SW 1271 (cell line): ENCODE data around the gene UGCG.
"Not testable (repeated sequence)": the region's sequence is repeated elsewhere in the genome, so short reads cannot be mapped to it uniquely, and the experiment has no call there.

Experiments used
- DNase-seq, 2 experiments: peaks; one replicate each; lab custom pipeline; 2025; lab: John Stamatoyannopoulos, UW

UGCG gene

DNA sequence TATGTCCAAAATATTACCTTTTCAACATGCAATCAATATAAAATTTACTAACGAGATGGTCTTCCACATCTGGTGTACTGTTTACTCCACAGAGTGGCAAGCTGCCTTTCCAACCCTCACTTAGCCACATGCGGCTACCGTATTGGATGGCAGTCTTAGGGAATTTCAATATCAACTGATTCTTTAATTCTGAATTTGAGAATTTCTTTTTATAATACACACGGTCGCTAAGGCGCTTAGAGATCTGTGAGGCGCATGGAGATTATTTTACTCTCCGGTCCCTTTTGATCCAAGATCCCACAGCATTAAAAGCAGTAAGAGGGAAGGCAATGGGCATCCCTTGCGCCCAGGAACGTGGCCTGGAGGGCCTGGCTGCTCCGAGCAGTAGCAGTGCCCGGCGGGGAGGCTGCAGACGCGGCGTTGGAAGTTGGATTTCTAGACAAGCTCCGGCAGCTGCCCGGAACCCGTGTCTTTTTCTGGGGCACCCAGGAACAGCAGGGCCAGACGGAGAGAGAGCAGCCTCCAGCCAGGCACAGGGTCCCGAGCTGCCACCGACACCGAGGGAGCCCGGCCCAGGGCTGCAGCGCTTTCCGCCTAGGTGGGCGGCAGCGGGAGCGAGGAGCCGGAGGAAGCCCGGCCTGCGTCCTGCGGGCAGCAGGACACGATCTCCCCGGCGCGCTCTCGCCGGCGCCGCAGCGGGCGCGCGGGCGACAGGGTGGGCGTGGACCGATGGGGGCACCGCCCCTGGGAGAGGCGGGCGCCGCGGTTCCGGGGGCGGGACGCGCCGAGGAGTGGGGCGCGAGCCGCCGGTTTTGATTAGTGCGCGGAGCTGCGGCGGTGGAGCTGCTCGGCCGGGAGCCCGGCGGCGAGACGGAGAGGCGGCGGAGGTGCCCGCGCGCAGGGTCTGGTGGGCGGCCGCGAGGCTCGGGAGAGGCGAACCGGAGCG, at the start of gene UGCG:
TSS of gene UGCG (plus strand) at position 819 of the 946 bp plus-strand sequence. CDS start 402 bp downstream, outside the sequence.
- DNase-seq, result peak; percentile 62 to 83

DNA sequence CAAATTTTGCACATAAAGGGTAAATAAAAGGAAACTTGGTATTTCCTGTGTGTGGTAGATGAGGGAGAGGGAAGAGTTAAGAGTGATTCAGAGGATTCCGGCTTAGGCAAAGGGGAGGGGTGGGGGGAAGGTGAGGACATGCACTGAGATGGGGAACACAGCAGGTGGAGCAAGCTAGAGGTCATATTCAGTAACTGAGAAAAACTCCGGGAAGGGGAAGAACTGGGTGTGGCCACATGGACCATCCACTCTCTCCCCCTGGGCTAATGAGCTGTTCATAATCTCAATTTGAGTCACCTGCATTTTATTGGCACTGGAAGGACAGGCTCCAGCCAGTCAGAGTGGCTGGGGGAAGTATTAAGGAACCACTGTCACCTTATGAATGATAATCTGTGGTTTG, 45.1 kb upstream of the UGCG start:
- peak in 1 of 2 experiments; percentile 56 for DNase-seq

DNA sequence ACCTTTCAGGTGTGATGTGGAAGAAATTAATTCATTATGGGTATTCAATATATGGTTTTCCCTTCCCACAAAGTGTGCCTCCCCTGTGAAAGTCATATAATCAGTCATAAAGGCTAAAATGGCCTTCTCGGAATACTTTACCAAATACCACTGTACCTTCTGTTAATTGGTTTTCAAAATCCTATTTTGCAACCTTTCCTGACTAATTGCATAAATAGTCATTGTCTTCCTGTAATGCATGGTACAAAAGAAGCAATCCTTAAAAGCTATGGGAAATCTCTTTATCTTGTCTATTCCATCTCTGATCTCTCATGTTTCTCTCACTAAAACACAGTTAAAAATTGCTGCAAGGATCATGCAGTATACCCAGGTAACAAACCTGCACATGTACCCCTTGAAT, 44.3 kb upstream of the UGCG start:
- DNase-seq, result no peak

DNA sequence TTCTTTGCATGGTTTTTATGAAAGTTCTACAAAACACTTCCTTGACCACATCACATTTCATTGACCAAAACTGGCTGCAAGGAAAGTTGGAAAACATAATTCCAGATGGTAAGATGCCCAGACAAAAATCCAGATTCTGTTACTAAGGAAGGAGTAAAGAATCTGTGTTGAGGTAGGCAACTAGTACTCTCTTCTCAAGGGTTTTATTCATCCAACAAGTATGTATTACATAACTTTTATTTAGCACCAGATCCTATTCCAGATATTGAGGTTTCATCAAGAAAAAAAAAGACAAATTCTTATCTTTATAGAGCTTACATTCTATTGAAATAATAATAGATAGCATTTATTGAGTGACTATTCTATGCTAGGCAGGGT, 43.2 kb upstream of the UGCG start:
- DNase-seq, result no peak

DNA sequence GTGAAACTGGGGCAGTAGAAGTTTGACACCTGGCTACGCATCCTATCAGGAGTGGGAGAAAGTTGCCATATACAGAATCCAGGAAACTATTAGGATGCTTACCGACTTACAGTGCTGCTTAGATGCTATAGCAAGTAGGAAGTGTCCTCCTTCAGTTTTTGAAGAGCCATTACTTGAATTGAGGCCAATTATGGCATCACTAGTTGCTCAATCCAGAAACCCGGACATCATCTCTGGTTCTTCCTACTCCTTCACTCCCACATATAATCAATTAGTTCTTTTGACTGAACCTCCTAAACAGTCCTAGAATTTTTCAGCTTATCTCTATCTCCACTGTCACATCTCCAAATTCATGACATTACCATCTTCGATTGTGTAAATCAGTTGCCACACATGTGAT, 41.8 kb upstream of the UGCG start:
- DNase-seq, result no peak

DNA sequence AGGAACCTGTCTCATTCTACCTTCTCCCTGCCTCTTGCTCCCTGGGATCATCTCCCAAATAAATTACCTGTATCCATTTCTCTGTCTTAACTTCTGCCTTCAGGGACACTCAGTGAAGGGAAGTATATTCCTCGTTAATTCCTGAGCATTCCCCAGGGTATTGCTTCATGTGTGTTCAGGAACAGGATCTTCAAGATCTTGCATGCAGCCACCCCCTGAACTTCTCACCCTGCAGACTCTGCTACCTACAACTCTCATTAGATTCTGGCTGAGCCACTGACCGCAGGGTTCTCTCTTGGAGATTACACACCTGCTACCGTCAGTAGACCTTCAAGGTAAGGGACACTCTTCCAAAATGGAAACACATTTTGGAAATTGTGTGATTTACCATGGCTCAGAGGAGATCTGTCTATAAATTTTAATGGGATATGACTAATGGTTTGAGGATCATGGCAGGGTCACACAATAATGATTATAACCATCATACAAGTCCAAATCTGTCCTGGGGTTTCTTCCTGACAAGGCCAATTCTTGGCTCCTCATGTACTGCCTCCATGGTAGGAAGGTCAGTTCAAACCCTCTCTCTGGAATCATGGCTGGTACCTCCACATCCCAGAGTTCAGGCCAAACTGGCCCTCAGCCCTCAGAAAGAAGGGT, 38.9 kb upstream of the UGCG start:
- no peak for DNase-seq

DNA sequence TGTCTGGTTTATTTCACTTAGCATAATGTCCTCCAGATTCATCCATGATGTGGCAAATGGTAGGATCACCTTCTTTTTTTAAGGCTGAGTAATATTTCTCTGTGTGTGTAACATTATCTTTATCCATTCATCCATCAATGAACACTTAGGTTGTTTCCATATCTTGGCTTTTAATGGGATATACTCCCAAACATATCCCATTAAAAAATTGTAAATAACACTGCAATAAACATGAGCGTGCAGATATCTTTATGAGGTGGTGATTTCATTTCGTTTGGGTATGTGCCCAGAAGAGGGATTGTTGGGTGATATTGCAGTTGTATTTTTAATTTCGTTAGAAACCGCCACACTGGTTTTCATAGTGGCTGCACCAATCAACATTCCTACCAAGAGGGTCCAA, 36.2 kb upstream of the UGCG start:
- no peak for DNase-seq

DNA sequence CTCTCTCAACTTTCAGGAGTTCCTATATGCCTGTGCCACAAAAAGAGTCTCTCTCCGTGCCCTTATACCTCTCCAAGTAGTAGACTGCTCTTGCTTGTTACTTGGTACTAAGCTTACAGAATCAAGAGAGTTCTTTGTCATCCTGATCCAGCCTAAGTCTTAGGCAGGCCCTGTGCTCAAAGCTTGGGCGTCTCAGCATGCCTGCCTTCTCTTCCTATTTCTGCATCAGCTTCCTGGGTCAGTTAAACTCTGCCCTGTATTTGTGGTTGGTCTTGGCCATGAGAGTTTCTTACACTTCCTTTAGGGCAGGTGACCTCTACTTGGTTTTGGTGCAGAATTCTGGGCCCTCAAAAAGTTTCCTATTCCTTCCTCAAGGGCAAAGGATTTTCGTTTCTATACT, 33.0 kb upstream of the UGCG start:
- no peak for DNase-seq

DNA sequence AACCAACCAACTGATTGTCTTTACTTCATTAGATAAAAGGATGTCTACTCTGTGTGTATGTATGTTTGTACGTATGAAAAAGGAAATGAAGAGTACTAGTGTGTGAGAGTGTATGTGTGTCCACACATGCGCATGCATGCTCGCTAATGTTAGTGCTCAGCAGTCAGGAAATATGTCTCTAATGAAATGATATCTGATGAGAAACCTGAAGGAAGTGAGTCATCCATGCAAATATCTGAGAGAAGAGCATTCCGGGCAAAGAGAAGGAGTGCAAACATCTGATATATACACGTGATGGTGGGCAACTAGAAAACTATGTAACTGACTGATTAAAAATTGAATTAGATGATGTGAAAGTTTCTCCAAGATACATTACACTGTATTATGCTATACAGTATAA, 29.6 kb upstream of the UGCG start:
- DNase-seq, result peak; percentile 63 to 78

DNA sequence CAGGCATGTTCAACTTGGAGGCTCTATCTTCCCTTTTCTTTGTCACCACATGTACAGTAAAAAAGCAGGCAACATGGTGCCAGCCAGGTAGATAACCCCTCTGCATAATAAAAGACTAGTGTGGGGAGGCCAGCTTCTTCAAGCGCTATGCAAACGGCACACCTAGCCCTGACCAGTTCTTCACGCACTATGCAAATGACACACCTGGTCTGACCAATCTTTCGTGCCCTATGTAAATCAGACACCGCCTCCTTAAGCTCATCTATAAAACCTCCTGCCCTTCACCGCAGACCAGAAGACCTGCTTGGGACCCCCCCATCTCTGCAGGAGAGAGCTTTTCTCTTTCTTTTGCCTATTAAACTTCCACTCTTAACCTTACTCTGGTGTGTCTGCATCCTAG, 28.1 kb upstream of the UGCG start:
- DNase-seq, result no peak

DNA sequence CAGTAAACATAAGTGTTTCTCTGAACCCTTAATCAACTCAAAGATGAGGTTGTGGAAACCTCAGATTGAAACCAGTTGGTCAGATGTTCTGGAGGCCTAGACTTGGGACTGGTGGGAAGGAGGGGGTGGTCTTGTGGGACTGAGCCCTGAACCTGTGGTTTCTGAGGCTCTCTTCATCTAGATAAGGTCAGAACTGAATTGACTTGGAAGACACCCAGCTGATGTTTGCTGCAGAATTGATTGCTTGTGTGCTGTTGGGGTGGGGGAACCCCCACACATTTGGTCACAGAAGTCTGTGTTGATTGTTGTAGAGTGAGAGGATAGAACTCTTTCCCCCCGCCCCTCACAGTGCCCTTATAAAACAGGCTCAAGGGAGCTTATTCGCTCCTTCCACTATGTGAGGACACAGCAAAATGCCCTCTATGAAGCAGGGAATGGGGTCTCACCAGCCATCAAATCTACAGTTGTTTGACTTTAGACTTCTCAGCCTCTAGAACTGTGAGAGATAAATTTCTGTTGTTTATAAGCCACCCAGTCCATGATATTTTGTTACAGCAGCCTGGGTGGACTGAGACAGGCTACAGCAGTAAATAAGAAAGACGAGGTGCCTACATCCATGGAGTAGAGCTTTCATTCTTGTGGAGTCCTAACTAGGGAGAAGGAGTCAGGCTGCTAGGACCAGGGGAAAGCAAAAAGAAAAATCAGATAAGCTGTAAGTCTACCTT, 25.7 kb upstream of the UGCG start:
- no peak for DNase-seq

DNA sequence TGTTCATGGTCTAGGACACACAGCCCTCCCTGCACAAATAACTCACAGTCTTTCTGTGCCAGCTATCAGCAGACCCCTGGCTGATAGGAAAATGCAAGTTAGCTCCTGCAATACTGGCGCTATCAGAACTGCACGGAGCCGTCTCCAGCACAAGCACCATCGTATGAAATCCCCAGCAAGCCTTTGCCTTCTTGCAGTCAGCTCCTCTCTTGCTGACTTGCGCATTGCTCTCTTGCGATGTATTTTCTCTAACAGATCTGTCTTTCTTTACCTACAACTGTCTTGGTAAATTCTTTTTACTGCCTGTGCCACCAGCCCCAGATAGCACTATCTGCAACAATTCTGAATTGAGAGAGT, 25.1 kb upstream of the UGCG start:
- no peak for DNase-seq

DNA sequence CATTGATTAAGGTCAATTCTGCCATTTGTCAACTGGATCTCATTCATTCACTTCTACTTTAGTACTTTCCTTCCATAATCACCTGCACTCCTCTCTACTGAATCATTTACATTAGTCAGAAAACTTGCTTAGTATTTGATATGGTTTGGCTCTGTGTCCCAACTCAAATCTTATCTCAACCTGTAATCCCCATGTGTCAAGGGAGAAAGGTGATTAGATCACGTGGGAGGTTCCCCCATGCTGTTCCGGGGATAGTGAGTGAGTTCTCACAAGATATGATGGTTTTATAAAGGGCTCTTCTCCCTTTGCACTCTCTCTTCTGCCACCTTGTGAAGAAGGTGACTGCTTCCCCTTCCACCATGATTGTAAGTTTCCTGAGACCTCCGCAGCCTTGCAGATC, 23.7 kb upstream of the UGCG start:
- no peak for DNase-seq

DNA sequence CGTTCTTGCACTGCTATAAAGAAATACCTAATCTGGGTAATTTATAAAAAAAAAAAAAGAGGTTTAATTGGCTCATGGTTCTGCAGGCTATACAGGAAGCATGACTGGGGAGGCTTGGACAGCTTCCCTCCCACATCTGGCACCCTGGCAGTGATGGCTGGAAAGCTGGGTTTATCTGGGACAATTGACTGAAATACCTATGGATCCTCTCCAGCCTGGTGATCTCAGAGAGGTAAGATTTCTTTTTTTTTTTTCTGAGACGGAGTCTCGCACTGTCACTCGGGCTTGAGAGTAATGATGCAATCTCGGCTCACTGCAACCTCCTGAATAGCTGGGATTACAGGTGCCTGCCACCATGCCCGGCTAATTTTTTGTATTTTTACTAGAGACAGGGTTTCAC, 22.7 kb upstream of the UGCG start:
- DNase-seq, result no peak

DNA sequence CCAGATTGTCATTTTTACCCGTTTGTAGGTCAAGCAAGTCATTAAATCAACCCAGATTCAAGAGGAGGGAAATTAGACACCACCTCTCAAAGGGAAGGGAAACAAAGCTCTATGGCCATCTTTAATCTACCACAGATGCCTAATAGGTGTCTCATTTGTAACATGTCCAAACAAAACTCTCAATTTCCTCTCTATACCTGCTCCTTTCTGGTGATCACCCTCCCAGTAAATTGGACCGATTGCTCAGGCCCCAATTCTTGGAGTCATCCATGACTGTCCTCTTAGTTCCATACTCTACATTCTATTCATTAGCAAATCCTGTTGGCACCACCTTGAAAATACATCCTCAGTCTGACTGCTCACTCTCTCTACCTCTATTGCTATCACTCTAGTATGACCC, 22.1 kb upstream of the UGCG start:
- no peak for DNase-seq

DNA sequence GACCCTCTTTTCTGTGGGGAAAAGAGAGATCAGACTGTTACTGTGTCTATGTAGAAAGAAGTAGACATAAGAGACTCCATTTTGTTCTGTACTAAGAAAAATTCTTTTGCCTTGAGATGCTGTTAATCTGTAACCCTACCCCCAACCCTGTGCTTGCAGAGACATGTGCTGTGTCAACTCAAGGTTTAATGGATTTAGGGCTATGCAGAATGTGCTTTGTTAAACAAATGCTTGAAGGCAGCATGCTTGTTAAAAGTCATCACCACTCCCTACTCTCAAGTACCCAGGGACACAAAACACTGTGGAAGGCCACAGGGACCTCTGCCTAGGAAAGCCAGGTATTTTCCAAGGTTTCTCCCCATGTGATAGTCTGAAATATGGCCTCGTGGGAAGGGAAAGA, 21.3 kb upstream of the UGCG start:
- DNase-seq, result not testable (repeated sequence)

DNA sequence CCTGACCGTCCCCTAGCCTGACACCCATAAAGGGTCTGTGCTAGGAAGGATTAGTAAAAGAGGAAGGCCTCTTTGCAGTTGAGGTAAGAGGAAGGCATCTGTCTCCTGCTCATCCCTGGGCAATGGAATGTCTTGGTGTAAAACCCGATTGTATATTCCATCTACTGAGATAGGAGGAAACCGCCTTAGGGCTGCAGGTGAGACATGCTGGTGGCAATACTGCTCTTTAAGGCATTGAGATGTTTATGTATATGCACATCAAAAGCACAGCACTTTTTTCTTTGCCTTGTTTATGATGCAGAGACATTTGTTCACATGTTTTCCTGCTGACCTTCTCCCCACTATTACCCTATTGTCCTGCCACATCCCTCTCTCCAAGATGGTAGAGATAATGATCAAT, 20.9 kb upstream of the UGCG start:
- not testable (repeated sequence) for DNase-seq

DNA sequence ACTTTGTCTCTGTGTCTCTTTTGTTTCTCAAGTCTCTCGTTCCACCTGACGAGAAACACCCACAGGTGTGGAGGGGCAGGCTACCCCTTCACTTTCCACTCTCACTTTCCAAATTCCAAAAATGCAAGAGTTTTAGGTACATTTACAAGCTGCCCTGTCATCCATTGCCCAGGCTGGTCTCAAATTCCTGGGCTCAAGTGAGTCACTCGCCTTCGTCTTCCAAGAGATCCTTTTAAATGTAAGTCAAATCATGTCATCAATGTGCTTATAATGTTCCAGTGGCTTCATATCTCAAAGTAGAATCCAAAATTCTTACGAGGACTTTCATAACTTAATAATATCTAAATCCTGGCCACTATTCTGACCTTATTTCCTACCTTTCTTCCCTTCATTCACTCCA, 20.4 kb upstream of the UGCG start:
- DNase-seq, result no peak

DNA sequence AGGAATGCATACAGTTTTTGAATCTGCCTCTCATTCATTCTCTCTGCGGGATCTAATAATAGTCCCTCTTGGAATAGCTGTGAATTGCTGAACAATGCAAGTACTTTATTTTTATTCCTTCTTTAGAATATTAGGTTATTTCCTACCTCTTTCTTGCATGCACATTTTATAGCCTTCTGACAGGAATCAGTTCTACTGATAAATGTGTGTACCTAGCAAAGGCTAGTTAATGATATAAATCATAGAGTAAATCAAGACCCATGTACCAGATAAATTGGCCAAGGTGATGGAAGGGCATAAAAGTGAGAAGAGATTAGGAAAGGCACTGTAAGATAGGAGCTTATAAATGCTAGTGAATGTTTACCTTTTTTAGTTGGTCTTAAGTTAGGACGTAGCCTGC, 19.2 kb upstream of the UGCG start:
- DNase-seq, result no peak

DNA sequence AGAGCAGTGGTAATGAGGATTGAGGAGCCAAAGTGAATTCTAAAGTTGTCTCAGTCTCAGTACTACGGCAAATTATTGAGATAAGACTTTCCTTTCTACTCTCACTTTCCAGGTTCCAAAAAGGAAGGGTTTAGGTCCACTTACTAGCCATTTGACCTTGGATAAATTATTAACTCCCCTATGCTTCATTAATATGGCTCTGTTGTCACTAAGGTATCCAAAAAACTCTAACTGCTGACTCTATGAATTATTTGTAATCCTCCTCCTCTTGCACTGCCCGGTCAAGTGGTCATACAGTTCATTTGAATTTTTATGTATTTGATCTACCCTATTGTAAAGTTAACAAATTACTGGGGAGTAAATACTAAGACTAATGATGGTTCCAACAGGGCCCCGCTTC, 17.7 kb upstream of the UGCG start:
- DNase-seq, result no peak

DNA sequence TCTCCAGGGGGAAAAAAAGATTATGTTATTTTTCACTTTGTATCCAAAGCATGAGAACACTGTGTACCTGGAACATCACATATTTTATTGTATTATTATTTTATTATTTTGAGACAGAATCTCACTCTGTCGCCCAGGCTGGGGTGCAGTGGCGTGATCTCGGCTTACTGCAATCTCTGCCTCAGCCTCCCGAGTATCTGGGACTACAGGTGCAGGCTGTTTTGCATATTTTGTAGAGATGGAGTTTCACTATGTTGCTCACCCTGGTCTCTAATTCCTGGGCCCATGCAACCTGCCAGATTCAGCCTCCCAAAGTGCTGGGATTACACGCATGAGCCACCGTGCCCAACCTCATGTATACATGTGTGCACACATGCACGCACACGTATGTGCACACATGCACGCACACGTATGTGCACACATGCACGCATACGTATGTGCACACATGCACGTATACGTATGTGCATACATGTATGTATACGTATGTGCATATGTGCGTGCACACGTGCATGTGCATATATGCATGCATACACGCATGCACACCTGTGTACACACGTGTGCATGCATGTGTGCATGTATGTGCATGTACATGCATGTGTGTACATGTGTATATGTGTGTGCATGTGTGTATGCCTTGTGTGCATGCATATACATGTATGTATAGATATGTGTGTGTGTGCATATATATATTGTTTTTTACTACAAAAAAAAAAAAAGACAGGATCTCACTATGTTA, 9.5 kb upstream of the UGCG start:
- no peak for DNase-seq

DNA sequence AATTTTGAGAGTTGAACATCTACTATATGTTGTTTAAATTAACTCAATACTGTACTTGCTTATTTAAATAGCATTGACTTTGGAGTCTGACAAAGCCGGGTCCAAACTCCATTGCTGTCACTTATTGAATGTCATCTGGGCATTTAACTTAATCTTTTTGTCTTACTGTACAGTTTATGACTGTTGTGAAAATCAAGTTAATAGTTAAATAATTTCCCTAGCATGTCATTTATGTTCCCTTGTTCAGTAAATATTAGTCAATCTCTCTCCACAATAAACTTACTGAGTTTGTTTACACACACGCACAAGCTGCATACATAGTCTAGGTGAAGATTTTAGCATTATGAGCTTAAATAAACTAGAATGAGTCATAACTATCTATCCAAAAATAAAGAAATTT, 6.3 kb upstream of the UGCG start:
- DNase-seq, result no peak
